GM19240 (cell line): Measurements from ENCODE around the gene ASTL.
"Not testable (repeated sequence)": the region's sequence is repeated elsewhere in the genome, so short reads cannot be mapped to it uniquely, and the experiment has no call there.

Source experiments
- DNase-seq: peaks from one replicate; pipeline ENCODE4 v3.0.0; 2011; ENCODE audit warnings: low spot score; ENCODE audit not compliant: insufficient read length

ASTL gene

DNA sequence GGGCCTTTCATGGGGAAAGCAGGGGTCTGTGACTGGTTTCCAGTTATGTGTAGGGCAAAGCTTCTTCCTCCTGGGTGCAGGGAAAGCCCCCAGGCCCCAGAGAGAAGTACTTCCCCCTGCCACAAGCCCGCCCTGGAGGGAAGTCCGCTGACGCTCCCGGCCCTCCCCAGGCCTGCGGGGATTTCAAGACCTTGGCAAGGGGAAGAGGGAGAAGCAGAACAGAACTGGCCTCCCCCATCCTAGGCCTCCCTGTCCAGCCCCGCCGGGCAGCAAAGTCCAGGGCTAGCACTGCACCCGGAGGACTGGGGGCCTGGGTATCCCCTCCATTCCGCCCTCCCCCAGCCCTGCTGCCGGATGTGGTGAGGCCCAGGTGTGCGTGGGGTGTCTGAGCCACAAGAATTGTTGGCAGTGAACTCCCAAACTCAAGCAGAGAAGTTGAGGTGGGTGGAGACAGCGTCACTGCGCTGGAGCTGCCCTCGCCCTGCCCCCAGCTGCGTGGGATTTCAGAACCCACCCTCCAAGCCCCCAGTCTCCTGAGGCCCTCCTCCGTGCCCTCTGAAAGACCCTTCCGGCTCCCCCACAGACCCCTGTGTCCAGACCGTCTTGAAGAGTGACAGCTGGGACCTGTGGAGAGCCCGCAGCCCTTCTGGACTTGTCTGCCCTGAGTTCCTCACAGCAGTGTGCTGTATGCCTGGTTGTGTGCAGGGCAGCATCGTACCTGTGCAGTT lies 8.0 kb upstream of the ASTL start:
- DNase-seq = peak; percentile 86

GRCh38 chr2:96145848-96146152 lies 7.5 kb upstream of the ASTL start:
- DNase-seq = no peak

- DNase-seq = peak; percentile 93
Observed at GRCh38 chr2:96145036-96145847, 6.9 kb upstream of the ASTL start, which contains the start of gene DUSP2. Gene DUSP2 (minus strand): TSS chr2:96145440. CDS start chr2:96145354, 86 bp downstream.

DNA sequence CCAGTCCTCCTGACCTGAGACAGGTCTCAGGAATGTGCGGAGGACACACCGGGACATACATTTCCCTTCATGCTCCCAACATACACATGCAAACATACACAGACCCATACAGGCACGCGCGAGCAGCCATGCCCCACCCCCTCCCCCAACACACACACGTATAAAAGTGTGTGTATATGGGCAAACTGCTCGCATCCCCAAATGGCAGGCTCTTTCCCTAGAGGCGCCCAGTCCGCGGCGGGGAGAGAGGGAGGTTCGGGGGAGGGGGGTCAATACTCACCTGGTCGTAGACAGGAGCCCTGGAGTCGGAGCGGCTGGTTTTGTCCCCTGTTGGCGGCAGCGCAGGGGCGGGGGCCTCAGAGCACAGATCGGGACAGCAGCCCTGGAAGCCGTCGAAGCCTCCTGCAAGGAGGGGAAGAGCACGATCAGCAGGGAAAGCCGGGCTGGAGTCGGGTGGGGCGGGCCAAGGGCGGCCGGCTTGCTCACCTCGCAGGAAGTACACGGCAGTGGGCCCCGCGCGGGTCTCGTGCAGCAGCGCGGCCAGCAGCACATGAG lies 6.3 kb upstream of the ASTL start:
- DNase-seq = no peak

DNA sequence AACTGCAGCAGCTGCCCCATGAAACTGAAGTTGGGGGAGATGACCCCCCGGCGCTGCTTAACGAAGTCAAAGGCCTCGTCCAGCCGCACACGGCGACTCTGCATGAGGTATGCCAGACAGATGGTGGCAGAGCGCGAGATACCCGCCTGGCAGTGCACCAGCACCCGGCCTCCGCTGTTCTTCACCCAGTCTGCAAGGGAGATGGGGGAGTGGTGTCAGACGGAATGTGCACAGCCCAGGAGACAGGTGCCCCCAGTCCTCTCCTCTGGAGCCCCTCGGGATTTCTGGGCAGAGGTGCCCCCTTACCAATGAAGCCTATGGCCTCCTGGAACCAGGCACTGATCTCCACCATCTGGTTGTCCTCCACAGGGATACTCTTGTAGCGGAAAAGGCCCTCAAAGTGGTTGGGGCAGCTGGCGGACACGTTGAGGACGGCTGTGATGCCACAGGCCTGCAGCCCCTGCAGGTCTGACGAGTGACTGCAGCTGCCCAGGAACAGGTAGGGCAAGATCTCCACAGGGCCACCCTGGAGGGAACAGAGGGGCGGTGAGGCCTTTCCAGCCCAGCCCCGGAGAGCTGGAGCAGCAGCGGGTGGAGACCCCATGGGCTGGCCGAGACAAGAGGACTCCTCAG lies 5.7 kb upstream of the ASTL start:
- DNase-seq = no peak

DNA sequence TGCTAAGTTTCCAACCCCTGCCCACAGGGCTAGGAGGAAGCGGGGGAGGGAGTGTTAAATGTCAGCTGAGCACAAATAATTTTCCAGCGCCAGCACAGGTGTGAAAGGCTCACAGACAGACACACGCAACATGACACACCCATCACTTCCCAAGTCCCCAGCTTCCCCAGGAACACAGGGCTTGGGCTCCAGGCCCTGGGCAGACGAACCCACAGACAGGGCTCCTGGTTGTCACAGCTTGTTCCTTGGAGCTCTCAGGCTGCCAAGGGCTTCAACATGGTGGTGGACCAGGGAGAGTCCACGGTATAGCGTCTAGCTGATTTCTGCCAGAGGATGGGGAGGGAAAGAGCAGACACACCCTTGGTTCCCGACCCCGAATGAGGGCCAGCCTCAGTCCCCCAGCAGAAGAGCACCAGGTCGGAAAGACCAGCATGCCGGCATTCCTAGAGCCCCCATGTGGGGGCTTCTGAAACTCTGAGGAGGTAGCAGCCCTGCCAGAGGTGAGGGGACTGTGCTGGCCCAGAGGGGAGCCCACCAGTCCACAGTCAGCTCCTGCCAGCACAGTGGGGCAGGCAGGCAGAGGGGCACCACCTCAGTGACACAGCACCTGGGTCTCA lies 5.0 kb upstream of the ASTL start:
- no peak for DNase-seq

DNA sequence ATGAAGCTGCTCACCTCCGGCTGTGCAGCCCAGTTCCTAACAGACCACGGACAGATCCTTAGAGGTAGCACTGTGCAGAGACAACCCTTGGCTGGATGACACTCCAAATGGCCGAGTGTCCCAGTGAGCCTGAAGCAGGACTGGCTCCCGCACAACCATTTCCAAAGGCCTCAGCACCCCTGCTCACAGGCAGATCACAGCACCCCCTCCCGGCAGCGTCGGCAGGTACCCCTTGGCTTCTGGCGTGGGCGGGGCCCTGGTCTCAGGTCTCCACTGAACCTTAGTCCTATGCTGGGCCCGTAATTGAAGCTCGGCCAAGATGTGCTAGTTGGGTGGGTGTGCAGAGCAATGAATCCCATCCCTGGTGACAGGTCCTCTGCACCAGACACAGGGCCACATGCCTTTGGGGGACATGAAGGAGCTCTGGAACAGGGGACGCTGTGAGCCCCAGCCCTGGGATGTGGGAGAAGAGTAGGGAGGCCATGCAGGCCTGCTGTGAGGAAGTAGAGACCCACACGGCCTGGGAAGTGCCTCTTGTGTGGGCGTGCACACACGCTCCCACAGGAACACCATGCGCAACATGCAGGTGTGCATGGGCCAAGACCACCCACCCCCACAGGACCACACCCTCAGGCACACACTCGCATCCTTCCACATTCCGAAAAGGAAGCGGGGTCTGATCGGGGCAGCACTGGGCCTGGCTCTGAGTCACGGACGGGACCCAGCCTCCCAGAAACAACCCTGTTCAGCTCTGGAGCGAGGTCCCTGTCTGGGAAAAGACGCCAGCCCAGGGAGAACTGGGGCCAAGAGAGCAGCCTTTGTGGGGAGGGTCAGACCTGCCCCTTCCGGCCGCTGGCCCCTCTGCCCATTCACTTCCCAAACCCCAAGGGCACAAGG lies 4.2 kb upstream of the ASTL start:
- DNase-seq = no peak

DNA sequence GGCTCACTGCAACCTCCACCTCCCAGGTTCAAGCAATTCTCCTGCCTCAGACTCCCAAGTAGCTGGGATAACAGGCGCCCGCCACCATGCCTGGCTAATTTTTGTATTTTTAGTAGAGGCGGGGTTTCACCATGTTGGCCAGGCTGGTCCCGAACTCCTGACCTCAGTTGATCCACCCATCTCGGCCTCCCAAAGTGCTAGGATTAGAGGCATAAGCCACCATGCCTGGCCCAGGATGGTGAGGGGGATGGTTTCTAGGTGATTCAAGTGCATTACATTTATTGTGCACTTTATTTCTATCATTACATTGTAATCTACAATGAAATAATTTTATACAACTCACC lies 3.3 kb upstream of the ASTL start:
- DNase-seq = not testable (repeated sequence)

- no peak for DNase-seq
Observed at GRCh38 chr2:96140941-96141623, 2.8 kb upstream of the ASTL start.

GRCh38 chr2:96139181-96139758 lies 968 bp upstream of the ASTL start:
- no peak for DNase-seq

DNA sequence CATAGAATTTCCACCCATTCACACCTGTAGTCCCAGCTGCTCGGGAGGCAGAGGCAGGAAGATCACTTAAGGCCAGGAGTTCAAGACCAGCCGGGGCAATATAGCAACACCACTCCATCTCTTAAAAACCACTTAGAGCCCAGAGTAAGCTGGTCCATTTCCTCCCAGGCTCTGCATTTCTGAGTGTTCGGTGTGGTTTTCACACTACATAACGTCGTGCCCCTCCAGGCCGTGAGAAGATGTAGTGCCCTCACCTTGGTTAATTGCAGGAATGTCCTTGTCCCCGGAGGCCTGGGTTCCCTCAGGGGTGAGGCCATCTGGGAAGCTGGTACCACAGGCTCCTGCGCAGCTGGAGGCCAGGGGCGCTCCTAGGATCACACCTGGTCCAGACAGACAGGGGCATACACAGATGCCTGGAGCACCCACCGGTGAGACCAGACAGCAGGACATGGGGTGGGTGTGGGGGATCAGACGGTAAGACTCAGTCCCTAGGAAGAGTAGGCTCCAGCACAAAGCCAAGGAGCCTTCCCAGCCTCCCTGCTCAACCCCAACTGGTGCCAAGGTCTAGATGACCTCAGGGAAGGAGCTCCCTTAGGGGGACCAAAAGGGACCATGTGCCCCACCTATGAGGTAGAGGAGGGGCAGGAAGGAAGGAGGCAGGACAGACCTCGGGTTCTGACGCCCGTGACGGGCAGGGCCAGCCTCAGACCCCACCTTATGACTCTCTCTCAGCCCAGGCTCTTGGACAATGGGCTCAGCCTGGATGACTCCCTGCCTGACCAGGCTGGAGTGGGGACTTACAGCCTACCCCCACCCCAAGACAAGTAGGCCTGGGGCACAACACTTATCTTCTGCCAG lies 752 bp downstream of the ASTL start:
- DNase-seq = no peak

- no peak for DNase-seq
Observed at GRCh38 chr2:96136129-96136720, 2.1 kb downstream of the ASTL start.

- DNase-seq = no peak
Observed at GRCh38 chr2:96135621-96136020, 2.7 kb downstream of the ASTL start.

DNA sequence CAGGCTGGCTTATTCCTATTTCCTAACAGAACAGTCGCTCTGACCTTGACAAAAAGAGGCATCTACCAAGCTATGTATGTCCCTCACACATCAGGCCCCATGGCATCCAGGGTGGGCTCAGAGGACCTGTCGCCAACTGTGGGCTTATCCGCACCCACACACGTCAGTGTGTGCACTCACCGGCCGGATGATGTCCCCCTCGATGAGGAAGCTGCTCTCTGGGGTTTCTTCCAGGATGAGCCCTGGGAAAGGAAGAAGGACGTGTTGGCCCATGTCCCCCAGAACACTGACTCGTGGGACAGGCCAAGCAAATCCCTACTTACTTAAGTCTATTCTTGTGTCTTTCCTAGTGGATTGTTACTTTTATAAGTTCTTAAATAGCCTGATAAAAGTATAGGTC lies 3.1 kb downstream of the ASTL start:
- DNase-seq = no peak

DNA sequence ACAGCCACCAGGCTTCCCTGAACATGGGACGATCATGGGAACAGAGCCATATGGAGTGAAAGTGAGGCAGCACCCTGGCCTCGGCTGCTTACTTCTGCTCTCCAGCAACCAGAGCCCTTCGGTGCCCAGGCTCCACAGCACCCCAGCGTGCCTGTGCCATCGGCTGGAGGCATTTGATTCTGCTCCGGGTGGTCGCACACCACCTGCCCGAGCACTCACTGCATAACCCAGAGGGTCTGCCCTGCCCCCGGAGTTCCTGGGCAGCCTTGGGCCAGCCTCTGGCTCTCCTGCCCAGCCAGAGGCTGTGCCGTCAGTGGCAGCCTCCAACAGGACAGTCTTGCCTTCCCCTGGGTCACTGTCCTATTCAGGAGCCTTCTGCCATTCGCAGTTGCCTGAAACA lies 3.9 kb downstream of the ASTL start:
- no peak for DNase-seq

- DNase-seq = no peak
Observed at GRCh38 chr2:96131813-96132745, 6.2 kb downstream of the ASTL start.

- DNase-seq = no peak
Observed at GRCh38 chr2:96131152-96131812, 7.0 kb downstream of the ASTL start.
